T-cell (primary cell): Measurements from ENCODE around the gene TP53BP1. TPM values are rescaled to one million over a fixed set of nuclear protein-coding genes. Genes with fewer than 3 reads are reported as not detected.

Experiments
- ATAC-seq, 4 experiments: fragments of 200-7000 bp in 3 of 4; fragments of 150-1000 bp in 1 of 4; cut with Tn5 transposase; replicated peaks in 1 of 4; 1 replicate in 3 of 4; 2 replicates in 1 of 4; pipeline ENCODE4 v1.10.0; 2021; ENCODE audit warnings: moderate library complexity in 3 of 4, mild to moderate bottlenecking in 2 of 4, moderate number of reproducible peaks in 1 of 4
- CTCF ChIA-PET, 2 donors: fragments of 300-600 bp; sonication (Branson Sonifier 250); formaldehyde crosslinking; loops; one replicate each; lab custom pipeline; 2022; ENCODE audit warnings: antibody characterized with exemption in 2 of 2; lab: Charles Lee
- POLR2A ChIA-PET, 2 donors: fragments of 300-600 bp; sonication (Branson Sonifier 250); formaldehyde crosslinking; loops; one replicate each; lab custom pipeline; 2022; ENCODE audit warnings: antibody characterized with exemption in 2 of 2; lab: Charles Lee
- DNase-seq, 35 experiments: peaks; one replicate each; pipeline versions ENCODE4 v3.0.0 to v3.0.0-alpha.2; 2013 to 2023
- H3K27ac ChIP-seq: one replicate; pipeline ENCODE4 v1.5.1; 2013; ENCODE audit warnings: low read length
- H3K27me3 ChIP-seq, 2 experiments: replicated peaks in 1 of 2; 1 replicate in 1 of 2; 2 replicates in 1 of 2; pipeline versions ENCODE4 v1.6.1 to v1.7.0; 2013; ENCODE audit warnings: low read length in 1 of 2, mixed read lengths in 1 of 2; ENCODE audit not compliant: control insufficient read depth in 2 of 2, insufficient read depth in 2 of 2; ENCODE audit errors: extremely low read depth in 1 of 2
- H3K36me3 ChIP-seq, 2 donors: 1 replicate in 1 of 2; 2 replicates in 1 of 2; pipeline versions ENCODE4 v1.6.1 to v1.7.0; 2013; ENCODE audit warnings: low read length in 1 of 2; ENCODE audit not compliant: control insufficient read depth in 2 of 2, insufficient read depth in 1 of 2; ENCODE audit errors: extremely low read depth in 1 of 2
- H3K4me1 ChIP-seq, 2 experiments: 1 replicate in 1 of 2; 2 replicates in 1 of 2; pipeline versions ENCODE4 v1.6.1 to v1.7.0; 2013; ENCODE audit warnings: low read length in 2 of 2, mixed read lengths in 1 of 2; ENCODE audit not compliant: insufficient read depth in 2 of 2, control insufficient read depth in 1 of 2; ENCODE audit errors: extremely low read depth in 1 of 2
- H3K4me3 ChIP-seq, 2 donors: 1 replicate in 1 of 2; 2 replicates in 1 of 2; pipeline versions ENCODE4 v1.5.1 to v1.7.0; 2013; ENCODE audit warnings: mild to moderate bottlenecking in 2 of 2, low read length in 1 of 2, moderate library complexity in 1 of 2; ENCODE audit not compliant: control insufficient read depth in 1 of 2; ENCODE audit errors: extremely low read depth in 1 of 2
- H3K9me3 ChIP-seq: 2 replicates; pipeline ENCODE4 v1.7.0; 2013
- H3K27ac Mint-ChIP-seq, 2 donors: one replicate each; pipeline ENCODE4 v1.8.0; 2020 to 2021; ENCODE audit warnings: mild to moderate bottlenecking in 2 of 2, mixed read lengths in 2 of 2
- H3K27me3 Mint-ChIP-seq, 2 donors: one replicate each; pipeline ENCODE4 v1.8.0; 2021 to 2022; ENCODE audit warnings: mixed read lengths in 2 of 2
- H3K36me3 Mint-ChIP-seq: one replicate; pipeline ENCODE4 v1.8.0; 2021; ENCODE audit warnings: mixed read lengths
- H3K4me1 Mint-ChIP-seq, 3 donors: one replicate each; pipeline ENCODE4 v1.8.0; 2020 to 2022; ENCODE audit warnings: mixed read lengths in 3 of 3, mild to moderate bottlenecking in 1 of 3
- H3K4me3 Mint-ChIP-seq, 3 donors: one replicate each; pipeline ENCODE4 v1.8.0; 2020 to 2022; ENCODE audit warnings: mild to moderate bottlenecking in 3 of 3, mixed read lengths in 3 of 3, moderate library complexity in 3 of 3
- H3K9me3 Mint-ChIP-seq, 3 donors: one replicate each; pipeline ENCODE4 v1.8.0; 2020 to 2022; ENCODE audit warnings: mixed read lengths in 3 of 3
- WGBS: methylation state at CpG from one replicate; pipeline ENCODE4 v1.1.5; 2013; ENCODE audit warnings: missing lambda C conversion rate; ENCODE audit not compliant: insufficient coverage; 5-methylcytosine and 5-hydroxymethylcytosine counted together
- total RNA-seq, 35 experiments: library from RNA in 6 of 35; stranded (reverse) in 6 of 35; fragments of 120-200 nt in 1 of 35; gene quantifications; one replicate each; pipeline versions ENCODE4 v1.2.1 to v1.2.4 and lab custom pipeline; 2013 to 2026

The TP53BP1 gene
- total RNA-seq, 5 donors from 2014 or later (not counting 1 experiment from before 2014, with no cell fraction given): 26.8 to 41.8 (median 35.1) TPM

DNA sequence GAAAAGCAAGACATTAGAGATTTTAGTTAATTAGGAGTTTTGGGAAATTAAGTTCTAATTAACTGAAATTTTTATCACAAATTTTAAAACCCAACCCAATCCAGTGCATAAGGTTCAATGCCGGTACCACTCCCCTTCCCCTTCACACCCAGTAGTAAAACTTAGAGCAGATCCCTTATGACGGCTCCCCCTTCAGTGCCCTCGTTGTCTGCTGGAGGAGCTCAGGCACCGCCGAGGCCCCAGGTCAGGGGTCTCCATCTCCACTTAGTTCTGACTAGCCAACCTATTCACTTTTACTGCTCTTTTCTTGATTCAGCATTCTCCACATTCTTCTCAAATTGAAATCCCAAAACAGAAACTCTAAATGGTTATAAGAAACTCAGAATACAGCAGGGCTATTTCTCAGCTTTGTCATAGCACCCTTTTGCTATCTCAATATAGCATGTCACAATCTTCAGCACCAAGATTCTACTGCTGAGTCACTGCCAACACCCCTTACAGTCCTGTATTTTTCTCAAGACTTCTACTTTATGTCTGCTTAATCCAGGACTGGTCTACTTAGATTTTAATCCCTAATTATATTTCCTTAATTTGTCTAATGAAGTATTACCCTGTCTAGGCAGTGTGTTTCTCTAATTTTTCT is 82.3 kb downstream of the TP53BP1 start:
- H3K36me3 ChIP-seq: peaks cover 19 to 70% of the 10 kb centered on the region in 2 donors
- no peak overlapping the region for H3K4me3 ChIP-seq
- H3K27ac ChIP-seq: no peak overlapping the region
- no peak overlapping the region for H3K4me3 Mint-ChIP-seq
- H3K27me3 ChIP-seq: no peaks in the 10 kb centered on the region
- H3K9me3 Mint-ChIP-seq: no peaks in the 10 kb centered on the region
- no peak for ATAC-seq
- ChIA-PET POLR2A (no interaction called here), CTCF (no interaction called here)
- no peaks in the 10 kb centered on the region for H3K27me3 Mint-ChIP-seq
- DNase-seq: no peak
- H3K4me1 ChIP-seq: no peaks in the 10 kb centered on the region
- H3K36me3 Mint-ChIP-seq: peaks cover 65% of the 10 kb centered on the region
- H3K4me1 Mint-ChIP-seq: no peaks in the 10 kb centered on the region
- peak overlapping the region; percentile 26 to 34 for H3K27ac Mint-ChIP-seq
- WGBS: 97% methylated on average over 4 of the region's 5 CpGs
- no peaks in the 10 kb centered on the region for H3K9me3 ChIP-seq

DNA sequence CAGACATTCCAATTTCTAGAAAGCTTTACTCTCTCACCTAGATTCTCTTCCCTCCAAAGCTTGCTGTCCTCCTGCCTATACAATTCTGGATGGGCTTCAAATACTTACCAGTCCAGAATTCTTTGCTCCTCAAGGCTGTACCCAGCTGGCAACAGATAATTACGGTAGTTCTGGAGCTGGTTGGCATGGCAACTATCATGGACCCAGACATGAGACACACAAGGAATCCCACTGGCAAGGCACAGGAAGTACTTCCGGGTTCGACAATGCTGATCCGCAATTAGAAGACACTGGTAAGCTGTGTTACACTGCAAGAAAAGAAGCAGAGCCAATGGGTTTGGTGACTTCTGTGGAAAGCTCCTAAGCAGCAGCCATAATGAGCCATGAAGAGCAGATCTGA is 84.2 kb downstream of the TP53BP1 start:
- DNase-seq (no peak), ATAC-seq (no peak)
- Mint-ChIP-seq H3K4me3 (no peak overlapping the region), H3K27me3 (no peaks in the 10 kb centered on the region), H3K36me3 (peaks cover 70% of the 10 kb centered on the region), H3K27ac (peak overlapping the region in 1 of 2 donors; percentile 75), H3K9me3 (no peaks in the 10 kb centered on the region), H3K4me1 (peaks cover 2 to 6% (median 5%) of the 10 kb centered on the region in 3 donors)
- Histone ChIP-seq H3K36me3 (peaks cover 13 to 73% of the 10 kb centered on the region in 2 donors), H3K27ac (no peak overlapping the region), H3K4me3 (no peak overlapping the region), H3K4me1 (no peaks in the 10 kb centered on the region), H3K27me3 (no peaks in the 10 kb centered on the region), H3K9me3 (no peaks in the 10 kb centered on the region)
- CTCF ChIA-PET: no interaction called here
- POLR2A ChIA-PET: no interaction called here
- 97% methylated on average over 4 of the region's 4 CpGs for WGBS

DNA sequence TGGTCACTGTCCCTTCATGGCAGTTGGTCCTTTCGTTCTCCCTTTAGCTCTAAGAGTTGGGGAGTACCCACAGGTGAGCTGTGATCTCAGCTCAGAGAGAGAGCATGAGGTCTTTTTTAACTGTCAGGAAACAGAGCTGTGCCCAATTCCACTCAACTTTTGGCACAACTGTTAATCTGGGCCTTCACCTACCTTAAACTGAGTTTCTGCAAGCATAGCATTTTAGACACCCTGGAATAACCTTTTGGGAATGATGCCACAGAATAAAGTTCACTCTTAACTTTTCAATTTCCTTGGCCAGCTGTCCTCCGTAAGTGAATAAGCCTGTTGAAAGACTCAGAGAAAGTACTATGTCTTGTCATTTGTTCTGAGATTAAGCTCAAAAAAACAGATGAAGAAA is 86.1 kb downstream of the TP53BP1 start:
- ChIA-PET CTCF (interaction anchor here in 1 of 2 donors (0.7 kb wide), 1 partner anchor 35 kb away, joined by 3 read pairs; no protein-coding TSS in a partner anchor), POLR2A (no interaction called here)
- Mint-ChIP-seq H3K36me3 (peaks cover 73% of the 10 kb centered on the region), H3K4me3 (no peak overlapping the region), H3K4me1 (peaks cover 2 to 9% (median 8%) of the 10 kb centered on the region in 3 donors), H3K9me3 (no peaks in the 10 kb centered on the region), H3K27ac (no peak overlapping the region), H3K27me3 (no peaks in the 10 kb centered on the region)
- H3K27me3 ChIP-seq: no peaks in the 10 kb centered on the region
- DNase-seq: no peak
- WGBS: 92% methylated on average over 2 of the region's 2 CpGs
- H3K9me3 ChIP-seq: no peaks in the 10 kb centered on the region
- no peak for ATAC-seq
- no peaks in the 10 kb centered on the region for H3K4me1 ChIP-seq
- H3K27ac ChIP-seq: no peak overlapping the region
- H3K4me3 ChIP-seq: no peak overlapping the region
- H3K36me3 ChIP-seq: peaks cover 13 to 73% of the 10 kb centered on the region in 2 donors

DNA sequence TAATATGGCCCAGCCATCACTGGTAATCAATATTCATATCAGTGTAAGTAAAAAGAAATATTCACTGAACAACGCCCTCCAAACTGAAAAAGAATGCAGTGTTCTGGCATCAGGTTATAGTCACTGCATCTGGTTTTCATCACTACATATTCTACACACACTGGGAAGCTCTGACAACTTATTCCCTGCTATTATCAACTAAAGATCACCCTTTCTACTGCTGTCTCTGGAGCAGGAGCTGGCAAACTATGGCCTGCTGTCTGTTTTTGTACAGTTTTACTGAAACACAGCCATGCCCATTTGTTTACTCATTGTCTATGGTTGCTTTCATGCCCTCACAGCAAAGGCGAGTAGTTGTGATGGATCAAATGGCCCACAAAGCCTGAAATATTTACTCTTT is 86.8 kb downstream of the TP53BP1 start:
- Histone ChIP-seq H3K4me1 (no peaks in the 10 kb centered on the region), H3K4me3 (no peak overlapping the region), H3K36me3 (peaks cover 13 to 71% of the 10 kb centered on the region in 2 donors), H3K27ac (no peak overlapping the region), H3K9me3 (no peaks in the 10 kb centered on the region), H3K27me3 (no peaks in the 10 kb centered on the region)
- DNase-seq: no peak
- POLR2A ChIA-PET: no interaction called here
- Mint-ChIP-seq H3K4me1 (peaks cover 2 to 9% (median 8%) of the 10 kb centered on the region in 3 donors), H3K36me3 (peaks cover 75% of the 10 kb centered on the region), H3K9me3 (no peaks in the 10 kb centered on the region), H3K27ac (no peak overlapping the region), H3K27me3 (no peaks in the 10 kb centered on the region), H3K4me3 (no peak overlapping the region)
- ATAC-seq: no peak
- no CpG with 5 or more reads among the region's 2 CpGs for WGBS
- CTCF ChIA-PET: interaction anchor here (0.6 to 0.7 kb wide), 2 partner anchors 34 to 833 kb away, joined by 3 read pairs; no protein-coding TSS in a partner anchor

DNA sequence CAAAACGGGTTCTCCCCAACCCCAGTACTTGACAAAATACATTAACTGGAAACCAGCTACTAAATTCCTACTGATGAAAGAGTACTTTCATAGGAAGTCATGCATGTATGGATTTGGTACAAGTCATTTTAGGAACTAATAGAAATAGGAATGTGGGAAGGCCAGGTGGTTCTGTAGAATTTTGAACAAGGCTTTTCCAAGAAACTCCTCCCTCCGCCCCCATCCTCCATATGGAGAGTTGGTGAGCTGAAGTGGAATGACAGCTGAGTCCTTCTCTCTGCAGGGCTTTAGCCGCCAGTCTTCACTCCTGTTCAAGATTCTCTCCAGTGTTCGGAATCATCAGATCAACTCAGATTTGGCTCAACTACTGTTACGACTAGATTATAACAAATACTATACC is 88.8 kb downstream of the TP53BP1 start:
- Histone ChIP-seq H3K9me3 (no peaks in the 10 kb centered on the region), H3K4me3 (no peak overlapping the region), H3K27me3 (no peaks in the 10 kb centered on the region), H3K36me3 (peaks cover 8 to 72% of the 10 kb centered on the region in 2 donors), H3K27ac (no peak overlapping the region), H3K4me1 (no peaks in the 10 kb centered on the region)
- H3K36me3 Mint-ChIP-seq: peaks cover 67% of the 10 kb centered on the region
- DNase-seq (no peak), ATAC-seq (no peak)
- H3K4me3 Mint-ChIP-seq: no peak overlapping the region
- CTCF ChIA-PET: no interaction called here
- no CpG with 5 or more reads among the region's 5 CpGs for WGBS
- H3K27ac Mint-ChIP-seq: peak overlapping the region; percentile 36 to 56
- POLR2A ChIA-PET: no interaction called here
- no peaks in the 10 kb centered on the region for H3K27me3 Mint-ChIP-seq
- H3K9me3 Mint-ChIP-seq: no peaks in the 10 kb centered on the region
- H3K4me1 Mint-ChIP-seq: peaks cover 2 to 9% (median 8%) of the 10 kb centered on the region in 3 donors

DNA sequence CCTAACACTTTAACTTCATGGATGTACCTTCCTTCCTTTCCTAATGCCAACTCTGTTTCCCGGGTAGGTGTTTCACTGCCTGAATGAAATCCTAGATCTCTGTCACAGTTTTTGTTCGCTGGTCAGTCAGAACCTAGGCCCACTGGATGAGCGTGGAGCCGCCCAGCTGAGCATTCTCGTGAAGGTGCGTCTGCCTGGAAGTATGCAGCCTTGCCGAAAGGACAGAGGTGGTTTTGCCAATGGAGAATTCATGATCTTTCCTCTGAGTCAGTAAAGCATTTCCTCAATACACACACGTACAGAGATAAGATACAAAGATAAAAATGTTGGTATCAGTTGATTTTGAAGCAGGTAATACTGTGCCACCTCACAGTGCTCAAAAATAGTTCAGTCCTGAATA is 89.3 kb downstream of the TP53BP1 start:
- Mint-ChIP-seq H3K4me1 (peaks cover 2 to 9% (median 8%) of the 10 kb centered on the region in 3 donors), H3K27ac (peak overlapping the region in 1 of 2 donors; percentile 36), H3K27me3 (no peaks in the 10 kb centered on the region), H3K36me3 (peaks cover 66% of the 10 kb centered on the region), H3K4me3 (no peak overlapping the region), H3K9me3 (no peaks in the 10 kb centered on the region)
- no peaks in the 10 kb centered on the region for H3K4me1 ChIP-seq
- ATAC-seq (no peak), DNase-seq (no peak)
- WGBS: 96% methylated on average over 4 of the region's 8 CpGs
- ChIA-PET POLR2A (no interaction called here), CTCF (no interaction called here)
- no peak overlapping the region for H3K27ac ChIP-seq
- H3K27me3 ChIP-seq: no peaks in the 10 kb centered on the region
- H3K4me3 ChIP-seq: no peak overlapping the region
- H3K36me3 ChIP-seq: peaks cover 3 to 70% of the 10 kb centered on the region in 2 donors
- no peaks in the 10 kb centered on the region for H3K9me3 ChIP-seq
